Mammary epithelial cell (primary cell): Measurements from ENCODE around the gene PARP9.

Experiments used
- EZH2 ChIP-seq: IDR thresholded peaks from 2 replicates; pipeline ENCODE4 v1.6.1; 2012; ENCODE audit warnings: low read length, inconsistent platforms, borderline replicate concordance
- TF ChIP-seq, protein P1 (sequence below), 2 donors: IDR thresholded peaks in 1 of 2; conservative IDR thresholded peaks in 1 of 2; 2 replicates each; pipeline ENCODE4 v1.5.1; 2011 to 2012; ENCODE audit warnings: inconsistent platforms in 2 of 2, low read length in 2 of 2, mild to moderate bottlenecking in 2 of 2, control low read depth in 1 of 2, low read depth in 1 of 2; ENCODE audit not compliant: insufficient read depth in 1 of 2; ENCODE audit errors: extremely low read depth in 1 of 2

DNA sequence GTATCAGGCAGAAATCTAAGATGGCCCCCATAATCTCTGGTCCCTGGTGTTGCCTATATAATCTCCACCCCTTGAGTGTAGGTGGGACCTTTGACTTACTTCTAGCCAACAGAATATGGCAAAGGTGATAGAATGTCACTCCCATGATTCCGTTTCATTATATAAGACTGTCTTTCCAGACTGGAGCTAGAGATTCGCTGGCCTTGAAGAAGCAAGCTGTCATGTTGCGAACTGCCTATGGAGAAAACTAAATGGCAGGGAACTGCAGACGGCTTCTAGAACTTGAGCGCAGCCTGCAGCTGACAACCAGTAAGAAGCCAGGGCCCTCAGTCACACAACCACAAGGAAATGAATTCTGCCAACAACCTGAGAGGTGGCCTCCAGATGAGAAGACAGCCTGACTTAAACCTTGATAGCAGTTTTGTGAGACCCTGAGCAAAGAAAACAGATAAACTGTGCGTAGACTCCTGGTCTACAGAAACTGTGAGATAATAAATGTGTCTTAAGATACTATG, 47.2 kb downstream of the PARP9 start:
- TF ChIP-seq, protein P1, sequence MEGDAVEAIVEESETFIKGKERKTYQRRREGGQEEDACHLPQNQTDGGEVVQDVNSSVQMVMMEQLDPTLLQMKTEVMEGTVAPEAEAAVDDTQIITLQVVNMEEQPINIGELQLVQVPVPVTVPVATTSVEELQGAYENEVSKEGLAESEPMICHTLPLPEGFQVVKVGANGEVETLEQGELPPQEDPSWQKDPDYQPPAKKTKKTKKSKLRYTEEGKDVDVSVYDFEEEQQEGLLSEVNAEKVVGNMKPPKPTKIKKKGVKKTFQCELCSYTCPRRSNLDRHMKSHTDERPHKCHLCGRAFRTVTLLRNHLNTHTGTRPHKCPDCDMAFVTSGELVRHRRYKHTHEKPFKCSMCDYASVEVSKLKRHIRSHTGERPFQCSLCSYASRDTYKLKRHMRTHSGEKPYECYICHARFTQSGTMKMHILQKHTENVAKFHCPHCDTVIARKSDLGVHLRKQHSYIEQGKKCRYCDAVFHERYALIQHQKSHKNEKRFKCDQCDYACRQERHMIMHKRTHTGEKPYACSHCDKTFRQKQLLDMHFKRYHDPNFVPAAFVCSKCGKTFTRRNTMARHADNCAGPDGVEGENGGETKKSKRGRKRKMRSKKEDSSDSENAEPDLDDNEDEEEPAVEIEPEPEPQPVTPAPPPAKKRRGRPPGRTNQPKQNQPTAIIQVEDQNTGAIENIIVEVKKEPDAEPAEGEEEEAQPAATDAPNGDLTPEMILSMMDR (conservative IDR thresholded peaks at IDR 0.05 in 1 of 2, IDR thresholded peaks at IDR 0.05 in 1 of 2; ENCODE audit: extremely low read depth in 1 of 2, insufficient read depth in 1 of 2, low read depth in 1 of 2, low read length in 2 of 2): no peak
- no peak for TF ChIP-seq EZH2
